Neutrophil (primary cell): ENCODE measurements around the gene TRPC6.

Source experiments
- H3K27ac ChIP-seq: fragments of 200-600 bp; sonication (generic); 2 replicates; pipeline ENCODE4 v1.5.1; 2016; ENCODE audit warnings: mild to moderate bottlenecking, moderate library complexity
- H3K27me3 ChIP-seq: fragments of 200-600 bp; sonication (generic); 2 replicates; pipeline ENCODE4 v1.6.0; 2016; ENCODE audit warnings: mild to moderate bottlenecking
- H3K36me3 ChIP-seq: fragments of 200-600 bp; sonication (generic); 2 replicates; pipeline ENCODE4 v1.5.1; 2017
- H3K4me1 ChIP-seq, 2 experiments: fragments of 200-600 bp in 1 of 2; sonication (generic) in 1 of 2; 1 replicate in 1 of 2; 2 replicates in 1 of 2; pipeline versions ENCODE4 v1.5.1 to v1.6.1; 2013 to 2016; ENCODE audit warnings: low read depth in 1 of 2, low read length in 1 of 2, mild to moderate bottlenecking in 1 of 2, moderate library complexity in 1 of 2; ENCODE audit not compliant: control insufficient read depth in 1 of 2, insufficient read depth in 1 of 2
- H3K4me3 ChIP-seq, 2 experiments: fragments of 200-600 bp in 1 of 2; sonication (generic) in 1 of 2; 1 replicate in 1 of 2; 2 replicates in 1 of 2; pipeline ENCODE4 v1.5.1; 2013 to 2016; ENCODE audit warnings: low read depth in 1 of 2, low read length in 1 of 2, mild to moderate bottlenecking in 1 of 2, moderate library complexity in 1 of 2
- H3K9me3 ChIP-seq: fragments of 200-600 bp; sonication (generic); 2 replicates; pipeline ENCODE4 v1.5.1; 2016
- CTCF ChIP-seq: fragments of 200-600 bp; sonication (generic); IDR thresholded peaks from 2 replicates; pipeline ENCODE4 v1.5.1; 2016; ENCODE audit warnings: antibody characterized with exemption

The TRPC6 gene

DNA sequence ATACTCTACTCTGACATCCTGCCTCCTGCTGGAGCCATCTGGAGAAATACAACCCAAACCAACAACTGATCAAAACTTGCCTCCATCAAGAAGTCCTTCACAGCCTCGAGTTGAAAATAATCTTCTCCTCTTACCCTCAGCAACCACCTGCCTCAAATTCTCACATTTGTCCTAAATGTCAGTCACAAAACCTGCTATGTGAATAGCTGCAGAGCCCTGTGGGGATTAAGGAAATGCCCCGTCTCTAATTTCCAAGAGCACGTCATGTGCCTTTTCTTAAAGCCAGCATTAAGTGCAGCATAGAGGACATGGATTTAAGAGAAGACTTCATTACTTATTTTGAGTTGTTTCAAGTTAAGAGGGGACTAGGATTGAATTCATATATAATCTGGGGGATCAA lies 105.9 kb downstream of the TRPC6 start:
- H3K27ac ChIP-seq, result no peak overlapping the region
- H3K27me3 ChIP-seq, result no peaks in the 10 kb centered on the region
- no peak overlapping the region for H3K4me3 ChIP-seq
- H3K4me1 ChIP-seq, result no peaks in the 10 kb centered on the region
- H3K36me3 ChIP-seq, result no peaks in the 10 kb centered on the region
- TF ChIP-seq CTCF, result no peak
- H3K9me3 ChIP-seq, result no peaks in the 10 kb centered on the region

- H3K27ac ChIP-seq, result no peak overlapping the region
- H3K36me3 ChIP-seq, result no peaks in the 10 kb centered on the region
- no peak overlapping the region for H3K4me3 ChIP-seq
- no peaks in the 10 kb centered on the region for H3K27me3 ChIP-seq
- H3K4me1 ChIP-seq, result no peaks in the 10 kb centered on the region
- no peaks in the 10 kb centered on the region for H3K9me3 ChIP-seq
- TF ChIP-seq CTCF, result no peak
Observed at GRCh38 chr11:101476191-101476590, 107.6 kb downstream of the TRPC6 start.

DNA sequence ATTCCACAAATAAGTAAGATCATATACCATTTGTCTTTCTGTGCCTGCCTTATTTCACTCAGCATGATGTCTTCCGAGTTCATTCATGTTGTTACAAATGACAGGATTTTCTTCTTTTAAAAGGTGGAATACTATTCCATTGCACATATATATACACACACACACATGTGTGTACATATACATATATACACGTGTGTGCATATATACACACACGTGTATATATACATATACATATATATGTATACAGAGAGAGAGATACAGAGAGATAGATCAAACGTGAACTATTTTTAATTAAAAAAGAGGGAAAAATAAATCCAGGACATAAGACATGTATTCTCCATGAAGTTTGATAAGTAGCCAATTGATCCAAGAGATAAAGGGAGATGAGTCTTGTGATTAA lies 108.1 kb downstream of the TRPC6 start:
- H3K36me3 ChIP-seq, result no peaks in the 10 kb centered on the region
- no peaks in the 10 kb centered on the region for H3K27me3 ChIP-seq
- no peak overlapping the region for H3K27ac ChIP-seq
- no peaks in the 10 kb centered on the region for H3K9me3 ChIP-seq
- H3K4me3 ChIP-seq, result no peak overlapping the region
- H3K4me1 ChIP-seq, result no peaks in the 10 kb centered on the region
- no peak for TF ChIP-seq CTCF

GRCh38 chr11:101474666-101475065 lies 109.1 kb downstream of the TRPC6 start:
- no peaks in the 10 kb centered on the region for H3K36me3 ChIP-seq
- no peaks in the 10 kb centered on the region for H3K4me1 ChIP-seq
- H3K27me3 ChIP-seq, result no peaks in the 10 kb centered on the region
- no peak overlapping the region for H3K27ac ChIP-seq
- TF ChIP-seq CTCF, result no peak
- H3K9me3 ChIP-seq, result no peaks in the 10 kb centered on the region
- H3K4me3 ChIP-seq, result no peak overlapping the region

DNA sequence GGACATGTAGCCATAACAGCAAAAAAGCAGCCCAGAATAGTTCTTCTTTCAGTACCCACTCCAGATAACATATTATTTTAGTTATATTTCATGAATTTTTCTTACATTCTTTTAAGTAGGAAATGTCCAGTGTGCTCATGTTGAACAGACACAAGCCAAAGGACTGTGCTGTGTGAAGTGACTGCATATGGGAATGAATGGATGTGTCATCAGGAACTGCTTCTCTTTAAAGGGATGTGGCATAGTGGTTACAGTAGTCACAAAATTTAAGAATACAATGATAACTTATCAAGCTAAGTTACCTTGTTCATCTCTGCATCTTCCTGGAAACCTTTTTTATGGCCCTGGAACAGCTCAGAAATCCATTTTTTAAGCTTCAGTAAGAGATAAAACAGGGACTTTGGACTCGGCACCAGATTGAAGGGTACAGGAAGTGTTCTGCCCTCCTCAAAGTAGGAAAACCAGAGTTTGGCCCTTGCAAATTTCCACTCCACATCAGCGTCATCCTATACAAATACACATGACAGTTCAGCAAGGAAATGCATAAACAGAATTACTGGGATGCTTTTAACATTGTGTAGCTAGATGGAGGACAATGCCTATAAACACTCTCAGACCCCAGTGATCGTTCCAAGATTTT lies 112.8 kb downstream of the TRPC6 start:
- Histone ChIP-seq H3K4me3 (no peak overlapping the region), H3K27ac (no peak overlapping the region)

More for the DNA sequence above, 112.8 kb downstream of the TRPC6 start:
- Histone ChIP-seq H3K4me1 (no peaks in the 10 kb centered on the region), H3K9me3 (no peaks in the 10 kb centered on the region), H3K36me3 (no peaks in the 10 kb centered on the region), H3K27me3 (no peaks in the 10 kb centered on the region)
- TF ChIP-seq CTCF, result no peak
